Measurements from ENCODE around the gene MRPL2.

DNA sequence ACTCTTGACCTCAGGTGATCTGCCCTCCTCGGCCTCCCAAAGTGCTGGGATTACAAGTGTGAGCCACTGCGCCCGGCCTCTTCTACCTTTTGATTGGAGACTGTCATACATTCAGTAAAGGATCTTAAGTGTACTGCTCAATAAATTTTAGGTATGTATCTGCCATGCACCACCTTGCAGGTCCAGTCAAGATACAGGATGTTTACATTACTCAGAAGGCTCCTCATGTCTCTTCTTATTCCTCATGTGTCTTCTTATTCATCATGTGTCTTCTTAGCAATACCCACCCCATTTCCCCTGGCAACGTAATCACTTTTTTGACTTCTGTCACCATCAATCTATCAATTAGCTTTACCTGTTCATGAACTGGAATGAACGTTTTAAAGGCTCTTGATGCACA is 53.4 kb downstream of the MRPL2 start:
- TF ChIP-seq CTCF (IDR thresholded peaks at IDR 0.05; ENCODE audit: low read depth, low read length, poor library complexity, severe bottlenecking) (no peak), EZH2phosphoT487 (IDR thresholded peaks at IDR 0.05; ENCODE audit: borderline replicate concordance, low read length) (no peak)
